H1 (cell line): Measurements from ENCODE around the gene LHPP. TPM values are rescaled to one million over a fixed set of nuclear protein-coding genes. Genes with fewer than 3 reads are reported as not detected.
A peak's percentile ranks its signal among the peaks of the same experiment; 100 is the strongest.

Experiments used
- CTCF ChIA-PET: fragments of 300-600 bp; sonication (Branson Sonifier 250); formaldehyde crosslinking; loops from one replicate; lab custom pipeline; 2021; ENCODE audit not compliant: partially characterized antibody; lab: Charles Lee
- POLR2A ChIA-PET: fragments of 300-600 bp; sonication (Branson Sonifier 250); formaldehyde crosslinking; loops from one replicate; lab custom pipeline; 2021; ENCODE audit warnings: inconsistent platforms; ENCODE audit not compliant: partially characterized antibody; lab: Charles Lee
- DNase-seq, 2 experiments: peaks; one replicate each; pipeline versions ENCODE4 v3.0.0 to v3.0.0-alpha.2; 2010 to 2022; ENCODE audit warnings: low spot score in 2 of 2, low read depth in 1 of 2, mixed read lengths in 1 of 2
- FAIRE-seq: peaks from 2 replicates; lab custom pipeline; 2011; peaks lifted over from hg19 to GRCh38; lab: Jason Lieb, UNC
- H2AFZ ChIP-seq: 2 replicates; pipeline ENCODE4 v1.8.1; 2012; ENCODE audit warnings: low read length, inconsistent platforms
- H2AK5ac ChIP-seq: 2 replicates; pipeline ENCODE4 v1.6.1; 2013; ENCODE audit warnings: low read depth, low read length
- H2BK120ac ChIP-seq: replicated peaks from 2 replicates; pipeline ENCODE3; 2013; ENCODE audit warnings: low read depth, low read length, inconsistent platforms
- H2BK12ac ChIP-seq: 2 replicates; pipeline ENCODE4 v1.6.1; 2013; ENCODE audit warnings: low read depth, low read length
- H2BK15ac ChIP-seq: 2 replicates; pipeline ENCODE4 v1.6.1; 2013; ENCODE audit warnings: low read length
- H2BK20ac ChIP-seq: 2 replicates; pipeline ENCODE4 v1.6.1; 2013; ENCODE audit warnings: low read length
- H2BK5ac ChIP-seq: 2 replicates; pipeline ENCODE4 v1.6.1; 2013; ENCODE audit warnings: low read depth, low read length
- H3K14ac ChIP-seq: 2 replicates; pipeline ENCODE4 v1.6.1; 2013; ENCODE audit warnings: inconsistent platforms; ENCODE audit not compliant: insufficient read length
- H3K18ac ChIP-seq: 2 replicates; pipeline ENCODE4 v1.6.1; 2013; ENCODE audit warnings: low read length; ENCODE audit errors: extremely low read depth
- H3K23ac ChIP-seq: 2 replicates; pipeline ENCODE4 v1.6.1; 2013; ENCODE audit warnings: inconsistent platforms; ENCODE audit not compliant: insufficient read length
- H3K23me2 ChIP-seq: 2 replicates; pipeline ENCODE4 v1.6.1; 2013; ENCODE audit warnings: low read depth, low read length
- H3K27ac ChIP-seq: 2 replicates; pipeline ENCODE4 v1.6.1; 2011; ENCODE audit warnings: low read depth, low read length, inconsistent platforms
- H3K27me3 ChIP-seq, 4 experiments: replicated peaks in 1 of 4; 1 replicate in 1 of 4; 2 replicates in 3 of 4; pipeline versions ENCODE4 v1.6.1 to v1.8.1; 2011 to 2013; ENCODE audit warnings: low read length in 3 of 4, mild to moderate bottlenecking in 3 of 4, inconsistent platforms in 2 of 4, mixed read lengths in 2 of 4, moderate library complexity in 1 of 4; ENCODE audit not compliant: control insufficient read depth in 3 of 4, insufficient read depth in 3 of 4; ENCODE audit errors: extremely low read depth in 1 of 4
- H3K36me3 ChIP-seq, 4 experiments: 2 replicates each; pipeline versions ENCODE4 v1.6.1 to v1.8.1; 2011 to 2013; ENCODE audit warnings: mild to moderate bottlenecking in 4 of 4, low read length in 3 of 4, moderate library complexity in 2 of 4, control low read depth in 1 of 4, inconsistent platforms in 1 of 4; ENCODE audit not compliant: insufficient read depth in 4 of 4, control insufficient read depth in 2 of 4
- H3K4ac ChIP-seq: replicated peaks from 2 replicates; pipeline ENCODE3; 2013; ENCODE audit warnings: low read length, low read depth, mixed read lengths, inconsistent platforms; ENCODE audit not compliant: insufficient read length
- H3K4me1 ChIP-seq, 4 experiments: replicated peaks in 1 of 4; 1 replicate in 1 of 4; 2 replicates in 3 of 4; pipeline versions ENCODE4 v1.6.1 to v1.8.1; 2011 to 2013; ENCODE audit warnings: low read length in 3 of 4, inconsistent platforms in 2 of 4, mixed read lengths in 1 of 4; ENCODE audit not compliant: insufficient read depth in 4 of 4, control insufficient read depth in 3 of 4
- H3K4me2 ChIP-seq, 2 experiments: 2 replicates each; pipeline versions ENCODE4 v1.6.1 to v1.8.1; 2011 to 2013; ENCODE audit warnings: low read depth in 2 of 2, low read length in 2 of 2, control low read depth in 1 of 2, inconsistent platforms in 1 of 2, mild to moderate bottlenecking in 1 of 2; ENCODE audit not compliant: insufficient read depth in 1 of 2
- H3K4me3 ChIP-seq, 4 experiments: fragments of 200-600, 300-600 bp in 1 of 4; sonication (generic), shearing (Covaris generic), sonication (Bioruptor Twin) in 1 of 4; 2 replicates each; pipeline versions ENCODE4 v1.5.1 to v1.8.1; 2011 to 2016; ENCODE audit warnings: low read length in 4 of 4, low read depth in 3 of 4, control low read depth in 2 of 4, inconsistent platforms in 2 of 4, mild to moderate bottlenecking in 2 of 4, mixed read lengths in 1 of 4, moderate library complexity in 1 of 4; ENCODE audit not compliant: insufficient read depth in 2 of 4; ENCODE audit errors: extremely low read depth in 1 of 4
- H3K56ac ChIP-seq: replicated peaks from 2 replicates; pipeline ENCODE3; 2013; ENCODE audit warnings: low read depth, mild to moderate bottlenecking, mixed read lengths, low read length, inconsistent platforms; ENCODE audit not compliant: insufficient read length
- H3K79me1 ChIP-seq: 2 replicates; pipeline ENCODE4 v1.6.1; 2013; ENCODE audit warnings: low read depth, low read length, control low read depth
- H3K79me2 ChIP-seq, 2 experiments: 2 replicates each; pipeline versions ENCODE4 v1.6.1 to v1.8.1; 2012 to 2013; ENCODE audit warnings: low read length in 2 of 2, mild to moderate bottlenecking in 2 of 2, inconsistent platforms in 1 of 2; ENCODE audit not compliant: insufficient read depth in 2 of 2, control insufficient read depth in 1 of 2
- H3K9ac ChIP-seq, 4 experiments: replicated peaks in 1 of 4; 1 replicate in 1 of 4; 2 replicates in 3 of 4; pipeline versions ENCODE4 v1.6.1 to v1.8.1; 2011 to 2013; ENCODE audit warnings: low read depth in 3 of 4, low read length in 3 of 4, control low read depth in 2 of 4, mild to moderate bottlenecking in 2 of 4, moderate library complexity in 2 of 4, inconsistent platforms in 1 of 4; ENCODE audit errors: extremely low read depth in 1 of 4
- H3K9me3 ChIP-seq, 2 experiments: 2 replicates each; pipeline versions ENCODE4 v1.6.1 to v1.8.1; 2012 to 2013; ENCODE audit warnings: mild to moderate bottlenecking in 2 of 2, moderate library complexity in 2 of 2, control low read depth in 1 of 2, inconsistent platforms in 1 of 2, low read depth in 1 of 2, low read length in 1 of 2, mixed read lengths in 1 of 2; ENCODE audit not compliant: insufficient read depth in 2 of 2
- H4K20me1 ChIP-seq, 2 experiments: replicated peaks in 1 of 2; 2 replicates each; pipeline versions ENCODE3 to v1.8.1; 2011 to 2013; ENCODE audit warnings: inconsistent platforms in 2 of 2, low read length in 2 of 2, mild to moderate bottlenecking in 1 of 2; ENCODE audit not compliant: insufficient read depth in 2 of 2, control insufficient read depth in 1 of 2
- H4K5ac ChIP-seq: 2 replicates; pipeline ENCODE4 v1.6.1; 2013; ENCODE audit warnings: low read length, low read depth, mixed read lengths, inconsistent platforms; ENCODE audit not compliant: insufficient read length
- H4K8ac ChIP-seq: 2 replicates; pipeline ENCODE4 v1.8.0; 2013; ENCODE audit warnings: mild to moderate bottlenecking, moderate library complexity, low read length, inconsistent platforms; ENCODE audit not compliant: insufficient read depth; ENCODE audit errors: extremely low read depth
- H4K91ac ChIP-seq: replicated peaks from 2 replicates; pipeline ENCODE3; 2013; ENCODE audit warnings: low read length, mixed read lengths, inconsistent platforms; ENCODE audit not compliant: insufficient read length
- BACH1 ChIP-seq: IDR thresholded peaks from 2 replicates; pipeline ENCODE4 v1.6.1; 2012; ENCODE audit warnings: low read length, improper control_type of control experiment
- POLR2AphosphoS5 ChIP-seq: IDR thresholded peaks from 2 replicates; pipeline ENCODE4 v1.6.1; 2011; ENCODE audit warnings: low read depth, low read length
- RAD21 ChIP-seq, 2 experiments: IDR thresholded peaks in 1 of 2; conservative IDR thresholded peaks in 1 of 2; 2 replicates each; pipeline ENCODE4 v1.6.1; 2011; ENCODE audit warnings: low read depth in 2 of 2, low read length in 2 of 2, improper control_type of control experiment in 1 of 2, inconsistent platforms in 1 of 2, mild to moderate bottlenecking in 1 of 2, moderate library complexity in 1 of 2
- SUZ12 ChIP-seq: fragments of 200-600 bp; sonication (generic); IDR thresholded peaks from 2 replicates; pipeline ENCODE4 v1.6.1; 2012; ENCODE audit warnings: mild to moderate bottlenecking, inconsistent platforms, low read length, moderate library complexity, mixed read lengths
- USF2 ChIP-seq: IDR thresholded peaks from 2 replicates; pipeline ENCODE4 v1.6.1; 2011; ENCODE audit warnings: low read length, improper control_type of control experiment
- WGBS, 2 experiments: shearing (Covaris generic) in 1 of 2; methylation state at CpG; one replicate each; pipeline versions ENCODE4 v1.1.6 to v1.1.7; 2013 to 2015; ENCODE audit warnings: low lambda C conversion rate in 2 of 2, mixed read lengths in 2 of 2, inconsistent platforms in 1 of 2, low coverage in 1 of 2, missing lambda C conversion rate in 1 of 2; ENCODE audit not compliant: insufficient replicate concordance in 2 of 2, insufficient coverage in 1 of 2, insufficient read length in 1 of 2; ENCODE audit errors: extremely low coverage in 1 of 2, missing lambda C conversion rate in 1 of 2; 5-methylcytosine and 5-hydroxymethylcytosine counted together
- polyA plus RNA-seq, 7 experiments: library from polyadenylated mRNA; depleted of rRNA in 3 of 7; stranded (reverse) in 5 of 7; unstranded in 2 of 7; fragments of >200 nt in 5 of 7; fragments of 200-250 nt in 2 of 7; gene quantifications; 1 replicate in 5 of 7; 2 replicates in 1 of 7; 4 replicates in 1 of 7; pipeline versions ENCODE4 v1.2.1 to v1.2.3, GENCODE V29; 2011 to 2013; ENCODE audit warnings: missing spikeins in 2 of 7, mixed read lengths in 2 of 7
- total RNA-seq: library from RNA; stranded (reverse); fragmentation: NEBNext Ultra II Directional; extraction: Animal tissue kit (Norgen Biotek cat#: 25700); gene quantifications from 2 replicates; pipeline ENCODE4 v1.2.1, GENCODE V29; 2021

The LHPP gene
- total and polyA plus RNA-seq, 2 of the 8 experiments (the other 6 are each of a cell fraction or from before 2014, with no cell fraction given): 26.0 to 45.0 TPM

DNA sequence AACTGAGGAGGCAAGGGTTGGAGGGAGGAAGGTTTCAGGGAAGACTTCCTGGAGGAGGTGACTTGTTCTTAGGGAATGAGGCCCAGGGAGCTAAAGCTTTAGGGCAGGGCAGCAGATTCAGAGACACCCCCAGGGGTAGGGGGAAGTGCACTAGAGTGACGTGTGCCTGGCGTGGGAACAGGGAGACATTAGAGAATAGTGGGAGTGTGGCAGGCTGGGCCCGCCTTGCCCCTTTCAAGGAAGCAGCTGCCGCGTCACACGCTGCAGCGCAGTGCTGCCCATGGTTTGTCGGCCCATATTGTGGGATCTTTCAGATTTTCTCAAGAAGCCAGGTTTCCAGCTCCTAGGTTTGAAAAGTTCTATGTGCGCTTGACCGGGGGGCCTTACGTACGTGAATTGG is 139.4 kb downstream of the LHPP start:
- Histone ChIP-seq H3K4me2 (no peak overlapping the region), H2BK12ac (no peak overlapping the region), H3K4ac (no peak overlapping the region), H4K91ac (no peak overlapping the region), H3K4me1 (no peaks in the 10 kb centered on the region), H3K4me3 (no peak overlapping the region), H3K36me3 (no peaks in the 10 kb centered on the region), H3K79me2 (no peaks in the 10 kb centered on the region), H2BK5ac (no peak overlapping the region), H3K27ac (no peak overlapping the region), H3K23ac (no peak overlapping the region), H3K9me3 (no peaks in the 10 kb centered on the region), H4K8ac (no peak overlapping the region), H3K23me2 (peaks cover 5% of the 10 kb centered on the region), H3K14ac (no peak overlapping the region), H4K20me1 (peaks cover 1 to 8% of the 10 kb centered on the region in 2 experiments), H2BK120ac (no peak overlapping the region), H2AFZ (no peak overlapping the region), H4K5ac (no peak overlapping the region), H3K56ac (no peak overlapping the region), H3K27me3 (no peaks in the 10 kb centered on the region; a peak in 3 of 7 replicates), H3K18ac (no peak overlapping the region), H2AK5ac (no peak overlapping the region), H2BK20ac (0 out of 2 replicates have a peak overlapping the region, but pooled peaks have one; percentile 61), H2BK15ac (no peak overlapping the region), H3K9ac (no peak overlapping the region), H3K79me1 (0 out of 2 replicates have a peak, but pooled peaks cover 2% of the 10 kb centered on the region)
- 91% methylated on average over 12 of the region's 12 CpGs; no CpG with 5 or more reads in 1 of the 2 experiments for WGBS, 2 experiments
- FAIRE-seq (no peak), DNase-seq (no peak)
- ChIA-PET POLR2A (no interaction called here), CTCF (interaction anchor here (1.2 to 3.1 kb wide), 5 partner anchors 11 to 117 kb away, joined by 3 to 12 read pairs (median 4); no protein-coding TSS in a partner anchor)
- TF ChIP-seq SUZ12 (no peak), RAD21 (IDR thresholded peaks at IDR 0.05 in 1 of 2, conservative IDR thresholded peaks at IDR 0.05 in 1 of 2; ENCODE audit: low read depth in 2 of 2, low read length in 2 of 2) (no peak), BACH1 (no peak), USF2 (no peak), POLR2AphosphoS5 (no peak)
